ENCODE results near the gene NRXN2. TPM values are rescaled to one million over a fixed set of nuclear protein-coding genes. Genes with fewer than 3 reads are reported as not detected.

NRXN2 gene
- total RNA-seq, 1 donor from 2014 or later: 9.8 TPM

- no peak overlapping the region for H3K27ac Mint-ChIP-seq
- TF ChIP-seq, protein P1, sequence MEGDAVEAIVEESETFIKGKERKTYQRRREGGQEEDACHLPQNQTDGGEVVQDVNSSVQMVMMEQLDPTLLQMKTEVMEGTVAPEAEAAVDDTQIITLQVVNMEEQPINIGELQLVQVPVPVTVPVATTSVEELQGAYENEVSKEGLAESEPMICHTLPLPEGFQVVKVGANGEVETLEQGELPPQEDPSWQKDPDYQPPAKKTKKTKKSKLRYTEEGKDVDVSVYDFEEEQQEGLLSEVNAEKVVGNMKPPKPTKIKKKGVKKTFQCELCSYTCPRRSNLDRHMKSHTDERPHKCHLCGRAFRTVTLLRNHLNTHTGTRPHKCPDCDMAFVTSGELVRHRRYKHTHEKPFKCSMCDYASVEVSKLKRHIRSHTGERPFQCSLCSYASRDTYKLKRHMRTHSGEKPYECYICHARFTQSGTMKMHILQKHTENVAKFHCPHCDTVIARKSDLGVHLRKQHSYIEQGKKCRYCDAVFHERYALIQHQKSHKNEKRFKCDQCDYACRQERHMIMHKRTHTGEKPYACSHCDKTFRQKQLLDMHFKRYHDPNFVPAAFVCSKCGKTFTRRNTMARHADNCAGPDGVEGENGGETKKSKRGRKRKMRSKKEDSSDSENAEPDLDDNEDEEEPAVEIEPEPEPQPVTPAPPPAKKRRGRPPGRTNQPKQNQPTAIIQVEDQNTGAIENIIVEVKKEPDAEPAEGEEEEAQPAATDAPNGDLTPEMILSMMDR (IDR thresholded peaks at IDR 0.05; ENCODE audit: unreplicated experiment): no peak
- peaks cover 6% of the 10 kb centered on the region for H3K4me1 Mint-ChIP-seq
- no peak for DNase-seq (ENCODE audit: low spot score in 2 of 2, unreplicated experiment in 2 of 2)
- no peak overlapping the region for H3K4me3 Mint-ChIP-seq
- no peaks in the 10 kb centered on the region for H3K27me3 Mint-ChIP-seq (ENCODE audit: low read depth)
- no peaks in the 10 kb centered on the region for H3K36me3 Mint-ChIP-seq
- peaks cover 5% of the 10 kb centered on the region for H3K9me3 Mint-ChIP-seq
Measured at GRCh38 chr11:64660706-64661105, 62.3 kb downstream of the NRXN2 start.

DNA sequence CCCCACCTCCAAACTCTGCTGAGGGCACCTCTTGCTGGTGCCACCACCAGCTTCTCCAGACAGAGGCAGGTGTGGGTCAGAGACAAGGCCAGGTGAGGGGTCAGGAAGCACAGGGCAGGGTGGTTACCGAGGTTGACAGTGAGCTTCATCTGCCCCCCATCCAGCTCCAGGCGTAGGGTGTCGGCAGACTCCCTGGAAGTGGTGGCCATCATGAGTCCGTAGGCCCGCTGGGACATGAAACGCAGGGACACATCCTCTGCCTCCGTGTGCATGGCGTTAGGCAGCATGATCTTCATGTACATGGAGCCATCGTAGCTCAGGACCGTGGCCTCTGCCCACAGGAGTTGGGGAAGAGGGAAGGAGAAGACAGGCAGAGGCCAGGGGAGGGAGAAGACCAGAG, 62.8 kb downstream of the NRXN2 start:
- Mint-ChIP-seq H3K27me3 (ENCODE audit: low read depth) (peaks cover 4% of the 10 kb centered on the region), H3K9me3 (peaks cover 5% of the 10 kb centered on the region), H3K4me3 (no peak overlapping the region), H3K27ac (no peak overlapping the region), H3K36me3 (no peaks in the 10 kb centered on the region), H3K4me1 (peaks cover under 1% of the 10 kb centered on the region)
- TF ChIP-seq, protein P1 (IDR thresholded peaks at IDR 0.05; ENCODE audit: unreplicated experiment): no peak
- no peak for DNase-seq (ENCODE audit: low spot score in 2 of 2, unreplicated experiment in 2 of 2)

GRCh38 chr11:64659417-64660144, 63.4 kb downstream of the NRXN2 start:
- no peak overlapping the region for H3K27ac Mint-ChIP-seq
- H3K4me3 Mint-ChIP-seq: no peak overlapping the region
- DNase-seq (ENCODE audit: low spot score in 2 of 2, unreplicated experiment in 2 of 2): no peak
- no peaks in the 10 kb centered on the region for H3K36me3 Mint-ChIP-seq
- H3K9me3 Mint-ChIP-seq: peaks cover 5% of the 10 kb centered on the region
- no peaks in the 10 kb centered on the region for H3K4me1 Mint-ChIP-seq
- TF ChIP-seq, protein P1 (IDR thresholded peaks at IDR 0.05; ENCODE audit: unreplicated experiment): no peak
- H3K27me3 Mint-ChIP-seq (ENCODE audit: low read depth): peaks cover 7% of the 10 kb centered on the region

DNA sequence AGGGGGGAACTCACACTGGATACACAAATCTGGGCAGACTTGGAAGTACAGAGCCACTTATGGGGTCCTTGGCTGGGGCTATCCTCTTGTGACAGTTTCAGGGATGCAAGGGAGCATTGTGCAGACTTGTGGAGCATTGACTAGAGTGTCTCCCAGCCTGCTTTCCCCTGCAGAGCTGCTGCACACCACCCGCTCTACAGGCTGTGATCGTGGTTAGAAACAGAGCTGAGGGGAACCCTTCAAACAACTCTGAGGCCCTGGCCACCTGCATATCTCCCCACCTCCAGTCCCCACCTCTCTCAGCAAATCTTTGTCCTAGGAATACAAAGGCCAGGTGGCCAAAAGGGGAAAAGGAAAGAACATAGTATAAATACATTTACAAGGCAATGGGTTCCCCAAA, 64.7 kb downstream of the NRXN2 start:
- Mint-ChIP-seq H3K4me1 (no peaks in the 10 kb centered on the region), H3K27ac (no peak overlapping the region), H3K9me3 (no peaks in the 10 kb centered on the region), H3K27me3 (ENCODE audit: low read depth) (peaks cover 9% of the 10 kb centered on the region), H3K4me3 (no peak overlapping the region), H3K36me3 (no peaks in the 10 kb centered on the region)
- TF ChIP-seq, protein P1 (IDR thresholded peaks at IDR 0.05; ENCODE audit: unreplicated experiment): no peak
- no peak for DNase-seq (ENCODE audit: low spot score in 2 of 2, unreplicated experiment in 2 of 2)

- TF ChIP-seq, protein P1 (IDR thresholded peaks at IDR 0.05; ENCODE audit: unreplicated experiment): no peak
- Mint-ChIP-seq H3K4me3 (no peak overlapping the region), H3K27ac (peak overlapping the region; percentile 12), H3K4me1 (peaks cover 4% of the 10 kb centered on the region), H3K9me3 (no peaks in the 10 kb centered on the region), H3K27me3 (ENCODE audit: low read depth) (peaks cover 11% of the 10 kb centered on the region), H3K36me3 (no peaks in the 10 kb centered on the region)
- no peak for DNase-seq (ENCODE audit: low spot score in 2 of 2, unreplicated experiment in 2 of 2)
Measured at GRCh38 chr11:64656862-64657261, 66.1 kb downstream of the NRXN2 start.
